HEK293 (cell line): ENCODE data around the gene FIGLA.
A peak's percentile ranks its signal among the peaks of the same experiment; 100 is the strongest.

Experiments
- CTCF ChIA-PET: fragments of 350-600 bp; formaldehyde crosslinking; extraction: SDS; loops from one replicate; lab custom pipeline; 2021; ENCODE audit warnings: antibody characterized with exemption; lab: Yijun Ruan, JAX
- POLR2A ChIA-PET: fragments of 300-600 bp; formaldehyde crosslinking; extraction: SDS; loops from one replicate; lab custom pipeline; 2020; ENCODE audit warnings: antibody characterized with exemption, inconsistent platforms; lab: Yijun Ruan, JAX
- H3K27ac ChIP-seq: fragments of 200-500 bp; sonication (Bioruptor generic); 2 replicates; pipeline ENCODE4 v1.5.1; 2014; ENCODE audit warnings: low read depth, low read length, control low read depth, inconsistent platforms; ENCODE audit errors: extremely low read depth
- H3K36me3 ChIP-seq, 2 experiments: fragments of 200-500 bp in 1 of 2; sonication (Bioruptor generic) in 1 of 2; 1 replicate in 1 of 2; 2 replicates in 1 of 2; pipeline ENCODE4 v1.5.1; 2014 to 2017; ENCODE audit warnings: inconsistent platforms in 2 of 2, low read length in 2 of 2; ENCODE audit not compliant: control insufficient read depth in 2 of 2, insufficient read depth in 1 of 2
- H3K4me1 ChIP-seq: fragments of 200-500 bp; sonication (Bioruptor generic); 2 replicates; pipeline ENCODE4 v1.5.1; 2014; ENCODE audit warnings: mild to moderate bottlenecking, low read length, inconsistent platforms; ENCODE audit not compliant: control insufficient read depth, insufficient read depth
- H3K4me3 ChIP-seq: 2 replicates; pipeline ENCODE4 v1.5.1; 2011; ENCODE audit warnings: low read depth, mild to moderate bottlenecking, control low read depth, low read length, moderate library complexity
- H3K9me3 ChIP-seq: fragments of 200-500 bp; sonication (Bioruptor generic); 2 replicates; pipeline ENCODE4 v1.5.1; 2014; ENCODE audit warnings: low read depth, low read length, inconsistent platforms; ENCODE audit not compliant: control insufficient read depth, insufficient read depth
- KLF8 ChIP-seq: fragments of 450-650 bp; formaldehyde crosslinking; IDR thresholded peaks from 2 replicates; pipeline ENCODE4 v1.5.1; 2016; ENCODE audit warnings: missing biosample characterization, missing genetic modification characterization
- PRDM1 ChIP-seq: fragments of 450-650 bp; formaldehyde crosslinking; IDR thresholded peaks from 2 replicates; pipeline ENCODE4; 2016; ENCODE audit warnings: missing biosample characterization, missing genetic modification characterization
- PRDM2 ChIP-seq: fragments of 450-650 bp; formaldehyde crosslinking; IDR thresholded peaks from 2 replicates; pipeline ENCODE4 v1.5.1; 2016; ENCODE audit warnings: missing biosample characterization, missing genetic modification characterization, borderline replicate concordance
- ZBTB44 ChIP-seq: fragments of 450-650 bp; IDR thresholded peaks from 2 replicates; pipeline ENCODE4 v1.5.1; 2018; ENCODE audit warnings: missing biosample characterization, mild to moderate bottlenecking, missing genetic modification characterization
- ZNF202 ChIP-seq: fragments of 450-650 bp; formaldehyde crosslinking; IDR thresholded peaks from 2 replicates; pipeline ENCODE4 v1.5.1; 2016; ENCODE audit warnings: missing biosample characterization, missing genetic modification characterization, borderline replicate concordance
- ZNF223 ChIP-seq: fragments of 450-650 bp; formaldehyde crosslinking; IDR thresholded peaks from 2 replicates; pipeline ENCODE4 v1.5.1; 2016; ENCODE audit warnings: missing biosample characterization, missing genetic modification characterization
- ZNF24 ChIP-seq: fragments of 450-650 bp; formaldehyde crosslinking; IDR thresholded peaks from 2 replicates; pipeline ENCODE4 v1.5.1; 2016; ENCODE audit warnings: missing biosample characterization, missing genetic modification characterization
- ZNF26 ChIP-seq: fragments of 450-650 bp; formaldehyde crosslinking; IDR thresholded peaks from 2 replicates; pipeline ENCODE4 v1.5.1; 2016; ENCODE audit warnings: missing biosample characterization, missing genetic modification characterization
- ZNF610 ChIP-seq: fragments of 450-650 bp; formaldehyde crosslinking; IDR thresholded peaks from 2 replicates; pipeline ENCODE4 v1.5.1; 2016; ENCODE audit warnings: missing biosample characterization, missing genetic modification characterization, borderline replicate concordance
- ZNF621 ChIP-seq: fragments of 450-650 bp; formaldehyde crosslinking; IDR thresholded peaks from 2 replicates; pipeline ENCODE4 v1.5.1; 2017; ENCODE audit warnings: missing biosample characterization, missing genetic modification characterization
- ZNF626 ChIP-seq: fragments of 450-650 bp; sonication (Bioruptor Pico); formaldehyde crosslinking; IDR thresholded peaks from 2 replicates; pipeline ENCODE4 v1.5.1; 2018; ENCODE audit warnings: missing biosample characterization, missing genetic modification characterization, inconsistent platforms

Gene FIGLA

GRCh38 chr2:70771446-70771845, 19.0 kb downstream of the FIGLA start:
- POLR2A ChIA-PET: no interaction called here
- CTCF ChIA-PET: no interaction called here
- Histone ChIP-seq H3K27ac (no peak overlapping the region), H3K9me3 (no peaks in the 10 kb centered on the region), H3K36me3 (no peaks in the 10 kb centered on the region), H3K4me3 (no peak overlapping the region), H3K4me1 (peaks cover 2% of the 10 kb centered on the region; the same call in 1 of the 2 replicates)
- TF ChIP-seq ZNF626 (tag by site-specific recombination) (no peak), KLF8 (tag by site-specific recombination) (no peak), PRDM2 (tag by site-specific recombination) (no peak), ZNF621 (no peak), ZNF610 (tag by site-specific recombination) (no peak)

GRCh38 chr2:70769450-70769849, 21.0 kb downstream of the FIGLA start:
- Histone ChIP-seq H3K4me1 (peaks cover 5% of the 10 kb centered on the region; the same call in 1 of the 2 replicates), H3K9me3 (no peaks in the 10 kb centered on the region), H3K27ac (no peak overlapping the region), H3K36me3 (no peaks in the 10 kb centered on the region), H3K4me3 (no peak overlapping the region)
- CTCF ChIA-PET: interaction anchor here (0.6 to 3.2 kb wide), 14 partner anchors 10 to 384 kb away, joined by 3 to 35 read pairs (median 6); no protein-coding TSS in a partner anchor
- TF ChIP-seq ZNF24 (tag by site-specific recombination): no peak
- TF ChIP-seq ZNF26 (tag by site-specific recombination): no peak
- no peak for TF ChIP-seq ZNF610 (tag by site-specific recombination)
- TF ChIP-seq ZBTB44 (tag by site-specific recombination): no peak
- TF ChIP-seq ZNF223 (tag by site-specific recombination): no peak
- POLR2A ChIA-PET: no interaction called here

GRCh38 chr2:70768590-70769085, 21.8 kb downstream of the FIGLA start:
- TF ChIP-seq ZNF202: no peak
- peak; percentile 77; the same call in 1 of the 2 replicates for TF ChIP-seq PRDM1
- POLR2A ChIA-PET: interaction anchor here (0.6 to 1.6 kb wide), 10 partner anchors 14 to 511 kb away, joined by 3 to 8 read pairs (median 4); partner anchors contain the start of genes MPHOSPH10, PCYOX1 and SNRPG

More at GRCh38 chr2:70768590-70769085, 21.8 kb downstream of the FIGLA start:
- Histone ChIP-seq H3K27ac (no peak overlapping the region), H3K9me3 (no peaks in the 10 kb centered on the region), H3K4me3 (no peak overlapping the region), H3K36me3 (no peaks in the 10 kb centered on the region), H3K4me1 (peaks cover 5% of the 10 kb centered on the region; the same call in 1 of the 2 replicates)
- CTCF ChIA-PET: interaction anchor here (0.6 to 3.2 kb wide), 23 partner anchors 10 to 466 kb away, joined by 3 to 35 read pairs (median 5); no protein-coding TSS in a partner anchor
